NCI-H187 (cell line): Measurements from ENCODE around the gene WDR19.
"Not testable (repeated sequence)": the region's sequence is repeated elsewhere in the genome, so short reads cannot be mapped to it uniquely, and the experiment has no call there.

Source experiments
- DNase-seq, 2 experiments: peaks; one replicate each; lab custom pipeline; 2025; lab: John Stamatoyannopoulos, UW

The WDR19 gene

GRCh38 chr4:39181905-39182638, at the start of gene WDR19:
Gene WDR19 (plus strand): TSS chr4:39182529. CDS start chr4:39182558, 29 bp downstream.
- peak; percentile 95 to 99 for DNase-seq

- no peak for DNase-seq
These were observed 48.7 kb upstream of the WDR19 start for GRCh38 chr4:39133623-39134022.

DNA sequence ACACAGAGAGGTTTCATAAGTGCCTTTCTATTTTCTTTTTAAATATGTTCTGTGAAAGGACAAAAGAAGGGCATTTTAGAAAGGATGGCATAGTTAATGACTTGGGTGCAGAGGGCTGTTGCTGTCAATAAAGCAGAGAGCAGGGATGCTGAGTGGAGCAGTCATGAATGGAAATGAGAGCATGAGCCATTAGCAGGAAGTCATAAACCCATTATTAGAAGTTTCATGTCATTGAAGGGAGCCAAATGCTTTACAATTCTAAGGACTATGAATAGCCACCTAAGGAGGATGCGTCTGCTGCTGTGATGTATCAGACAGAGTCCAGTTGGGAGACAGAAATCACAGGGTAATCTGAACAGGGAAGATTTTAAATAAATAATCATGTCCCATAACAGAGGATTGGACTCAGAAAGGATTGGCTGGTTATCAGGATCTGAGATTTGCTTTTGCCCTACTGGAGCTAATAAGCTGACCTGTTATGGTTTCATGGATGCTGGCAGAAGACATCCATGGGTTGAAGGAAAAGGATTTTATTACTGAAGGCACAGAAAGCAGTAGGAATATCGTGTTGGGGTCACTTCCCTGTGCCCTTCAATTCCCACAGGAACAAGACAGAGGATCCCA, 47.5 kb upstream of the WDR19 start:
- DNase-seq, result peak in 1 of 2 experiments; percentile 15

GRCh38 chr4:39138227-39138626, 44.1 kb upstream of the WDR19 start:
- DNase-seq, result not testable (repeated sequence)

- DNase-seq, result no peak
These were observed 36.1 kb upstream of the WDR19 start for GRCh38 chr4:39146211-39146610.

DNA sequence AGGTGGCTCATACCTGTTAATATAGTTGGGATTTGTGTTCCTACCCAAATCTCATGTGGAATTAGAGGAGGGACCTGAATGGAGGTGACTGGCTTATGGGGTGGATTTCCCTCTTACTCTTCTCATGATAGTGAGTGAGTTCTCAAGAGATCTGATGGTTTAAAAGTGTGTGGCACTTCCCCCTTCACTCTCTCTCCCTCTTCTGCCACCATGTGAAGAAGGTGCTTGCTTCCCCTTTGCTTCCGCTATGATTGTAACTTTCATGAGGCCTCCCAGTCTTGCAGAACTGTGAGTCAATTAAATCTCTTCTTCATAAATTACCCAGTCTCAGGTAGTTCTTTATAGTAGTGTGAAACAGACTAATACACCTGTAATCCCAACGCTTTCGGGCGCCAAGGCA, 28.3 kb upstream of the WDR19 start:
- DNase-seq, result no peak

DNA sequence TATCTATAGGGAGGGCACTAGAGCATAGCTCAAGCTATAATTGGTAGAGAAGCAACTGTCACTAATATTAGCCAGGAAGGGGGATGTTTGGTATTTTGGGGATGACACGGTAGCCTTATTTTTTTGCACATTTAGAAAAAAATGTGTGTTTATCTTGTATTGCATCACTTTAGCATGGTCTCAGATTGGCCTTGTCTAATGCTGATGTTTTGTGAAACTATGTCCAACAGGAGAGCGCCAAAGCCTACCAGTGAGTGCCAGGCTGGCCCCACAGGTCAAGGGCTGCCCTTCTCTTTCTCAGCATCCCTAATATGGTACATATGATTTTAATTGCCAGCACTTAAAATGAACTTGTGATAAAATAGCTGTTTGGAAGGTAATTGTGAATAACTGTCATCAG, 24.8 kb upstream of the WDR19 start:
- no peak for DNase-seq

GRCh38 chr4:39166177-39166576, 16.2 kb upstream of the WDR19 start:
- no peak for DNase-seq

DNA sequence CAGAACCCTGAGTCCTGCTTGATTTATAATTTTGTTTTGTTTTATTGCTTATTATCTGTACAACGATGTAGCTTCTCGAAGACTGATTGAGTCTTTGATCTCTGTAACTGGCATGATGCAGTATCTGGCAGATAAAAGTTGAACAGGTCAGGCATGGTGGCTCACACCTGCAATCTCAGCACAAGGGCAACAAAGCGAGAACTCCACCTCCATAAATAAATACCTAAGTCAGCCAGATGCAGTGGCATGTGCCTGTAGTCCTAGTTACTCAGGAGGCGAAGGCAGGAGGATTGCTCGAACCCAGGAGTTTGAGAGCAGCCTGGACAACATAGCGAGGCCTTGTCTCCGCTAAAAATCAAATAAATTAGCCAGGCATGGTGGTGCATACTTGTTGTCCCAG, 15.7 kb upstream of the WDR19 start:
- DNase-seq, result no peak

DNA sequence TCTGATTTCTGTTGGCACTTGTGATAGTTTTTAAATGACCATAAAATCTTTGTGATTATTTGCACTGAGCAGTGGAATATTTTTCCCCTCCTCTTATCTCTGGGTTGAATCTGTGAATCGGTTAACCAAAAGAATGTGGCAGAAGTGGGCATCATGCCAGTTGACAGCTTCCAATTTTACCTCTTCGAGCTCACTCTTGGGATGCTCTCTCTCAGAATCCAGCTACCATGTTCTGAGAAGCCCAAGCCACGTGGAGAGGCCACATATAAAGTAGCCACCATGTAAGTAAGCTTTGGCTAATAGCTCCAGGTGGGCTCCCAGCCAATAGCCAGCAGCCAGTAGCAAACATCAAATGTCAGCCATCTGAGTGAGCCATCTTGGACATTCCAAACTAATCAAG, 12.9 kb upstream of the WDR19 start:
- DNase-seq, result no peak

- no peak for DNase-seq
These were observed 12.0 kb upstream of the WDR19 start for GRCh38 chr4:39170301-39170700.

GRCh38 chr4:39178706-39179105, 3.6 kb upstream of the WDR19 start:
- DNase-seq, result no peak

GRCh38 chr4:39179681-39180080, 2.6 kb upstream of the WDR19 start:
- no peak for DNase-seq

GRCh38 chr4:39180629-39181028, 1.7 kb upstream of the WDR19 start:
- DNase-seq, result not testable (repeated sequence)

- DNase-seq, result no peak
These were observed 817 bp upstream of the WDR19 start for GRCh38 chr4:39181520-39181904.

DNA sequence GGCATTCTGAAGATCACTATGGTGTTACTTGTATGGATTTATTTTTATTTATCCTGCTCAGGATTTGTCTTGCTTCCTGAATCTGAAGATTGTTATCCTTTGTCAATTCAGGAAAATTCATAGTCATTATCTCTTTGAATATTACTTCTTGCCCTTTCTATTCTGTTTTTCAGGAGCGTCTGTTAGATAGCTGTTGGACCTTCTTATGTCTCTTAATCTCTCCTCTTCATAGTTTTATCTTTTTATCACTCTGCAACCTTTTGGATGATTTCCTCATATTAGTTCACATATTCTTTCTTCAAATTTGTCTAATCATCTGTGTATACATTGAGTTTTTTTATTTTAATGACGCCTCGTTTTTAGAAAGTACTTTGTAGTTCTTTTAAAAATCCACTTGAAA, 19.6 kb downstream of the WDR19 start:
- no peak for DNase-seq

- no peak for DNase-seq
These were observed 22.2 kb downstream of the WDR19 start for GRCh38 chr4:39204543-39204942.

DNA sequence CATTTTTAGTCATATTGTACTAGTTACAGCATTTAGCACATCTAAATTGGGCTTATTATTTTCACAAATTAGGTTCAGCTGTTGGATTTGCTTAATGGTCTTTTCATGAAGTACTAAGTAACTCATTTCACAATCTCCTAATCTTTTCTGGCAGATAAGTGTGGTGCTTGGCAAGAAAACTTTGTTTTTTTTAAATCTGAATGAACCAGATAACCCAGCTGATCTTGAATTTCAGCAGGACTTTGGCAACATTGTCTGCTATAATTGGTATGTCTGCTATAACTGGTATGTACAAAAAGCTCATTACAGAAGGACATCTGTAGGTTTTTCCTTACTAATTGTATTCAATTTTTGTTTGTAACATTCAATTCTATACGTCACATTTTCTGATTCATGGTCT, 22.7 kb downstream of the WDR19 start:
- no peak for DNase-seq

- no peak for DNase-seq
These were observed 23.1 kb downstream of the WDR19 start for GRCh38 chr4:39205476-39205875.

DNA sequence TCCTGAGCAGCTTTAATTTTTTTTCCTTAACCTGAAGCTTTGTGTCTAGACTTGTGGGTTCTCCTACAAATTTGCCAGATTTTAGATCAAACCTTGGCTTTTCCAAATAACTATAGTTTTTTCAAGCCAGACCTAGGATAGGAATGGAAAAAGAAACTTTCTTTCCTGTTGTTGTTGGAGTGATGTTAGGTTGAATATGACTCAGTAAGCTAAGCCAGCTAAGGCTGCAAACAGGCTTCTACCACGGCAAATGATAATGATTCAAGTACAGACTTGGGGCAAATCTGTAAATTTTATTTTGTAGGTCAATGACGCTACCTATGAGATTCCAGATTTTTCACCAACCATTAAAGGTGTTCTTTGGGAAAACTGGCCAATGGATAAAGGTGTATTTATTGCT, 45.6 kb downstream of the WDR19 start:
- no peak for DNase-seq

DNA sequence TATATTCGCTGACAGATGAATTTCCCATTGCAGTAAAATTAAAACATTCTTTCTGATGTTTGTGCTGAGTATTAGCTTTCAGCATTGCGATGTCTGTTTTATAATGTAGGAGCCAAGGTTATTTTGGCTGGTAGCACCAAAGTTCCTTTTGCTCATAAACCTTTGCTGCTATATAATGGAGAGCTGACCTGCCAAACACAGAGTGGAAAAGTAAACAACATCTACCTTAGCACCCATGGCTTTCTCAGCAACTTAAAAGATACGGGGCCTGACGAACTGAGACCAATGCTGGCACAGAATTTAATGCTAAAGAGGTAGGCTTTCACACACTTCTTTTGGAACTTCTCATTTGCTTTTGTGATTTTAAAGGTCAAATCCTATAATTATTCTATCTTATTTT, 46.0 kb downstream of the WDR19 start:
- DNase-seq, result no peak

DNA sequence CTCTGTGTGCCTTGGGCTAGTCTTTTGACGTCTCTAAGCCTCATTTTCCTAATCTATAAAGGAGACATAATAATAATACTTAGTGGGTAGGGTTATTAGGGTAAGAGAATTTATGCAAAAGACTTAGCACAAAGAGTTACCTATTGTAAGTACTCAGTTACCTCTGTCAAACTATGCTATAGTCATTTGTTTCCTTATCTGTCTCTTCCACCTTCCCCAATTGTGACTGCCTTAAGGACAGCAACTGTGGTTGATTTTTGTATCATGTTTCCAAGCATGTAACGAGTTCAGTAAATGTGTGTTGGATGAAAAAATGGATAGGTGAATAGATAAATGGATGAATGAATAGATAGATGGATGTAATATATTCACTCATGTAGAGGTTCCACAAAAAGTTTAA, 48.1 kb downstream of the WDR19 start:
- DNase-seq, result no peak

DNA sequence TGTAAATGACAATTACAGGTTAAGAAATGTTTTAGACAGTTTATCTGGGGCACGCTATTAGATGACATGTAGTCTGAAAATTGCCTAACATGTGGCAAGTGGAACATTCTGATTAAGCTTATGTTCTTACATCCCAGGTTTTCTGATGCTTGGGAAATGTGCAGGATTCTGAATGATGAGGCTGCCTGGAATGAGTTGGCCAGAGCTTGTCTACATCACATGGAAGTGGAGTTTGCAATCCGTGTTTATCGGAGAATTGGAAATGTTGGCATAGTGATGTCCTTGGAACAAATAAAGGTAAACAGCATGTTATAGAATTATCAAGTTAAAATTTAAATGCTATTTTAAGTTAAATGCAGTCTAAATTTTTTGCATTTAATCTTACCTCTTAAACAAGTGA, 49.3 kb downstream of the WDR19 start:
- no peak for DNase-seq

DNA sequence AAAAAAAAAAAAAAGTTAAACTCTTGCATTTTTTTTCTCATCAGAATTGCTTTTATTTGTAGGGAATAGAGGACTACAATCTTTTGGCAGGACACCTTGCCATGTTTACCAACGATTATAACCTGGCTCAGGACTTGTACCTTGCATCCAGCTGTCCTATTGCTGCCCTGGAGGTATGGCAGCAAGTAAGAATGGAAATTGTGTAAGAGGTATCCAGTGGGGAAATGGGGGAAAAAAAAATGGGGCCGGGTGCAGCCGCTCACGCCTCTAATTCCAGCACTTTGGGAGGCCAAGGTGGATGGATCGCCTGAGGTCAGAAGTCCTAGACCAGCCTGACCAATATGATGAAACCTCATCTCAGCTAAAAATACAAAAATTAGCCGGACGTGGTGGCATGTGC, 49.8 kb downstream of the WDR19 start:
- no peak for DNase-seq
